Stimulated activated effector memory CD8-positive, alpha-beta T cell treated with anti-CD3 and anti-CD28 coated beads, Interleukin-12 subunit alpha, Interleukin-12 subunit beta, amount 100 ng/mL, for 72 hours (primary cell): Measurements from ENCODE around the gene CDK19.

ENCODE experiments used
- ATAC-seq: fragments of 150-1000 bp; cut with Tn5 transposase; 2 replicates; pipeline ENCODE4 v1.10.0; 2021
- DNase-seq, 2 donors: peaks; one replicate each; pipeline ENCODE4 v3.0.0; 2021 to 2022; ENCODE audit warnings: low spot score in 2 of 2
- H3K27ac Mint-ChIP-seq: one replicate; pipeline ENCODE4 v1.8.0; 2022; ENCODE audit warnings: mild to moderate bottlenecking, mixed read lengths
- H3K36me3 Mint-ChIP-seq: one replicate; pipeline ENCODE4 v1.8.0; 2022; ENCODE audit warnings: mild to moderate bottlenecking, mixed read lengths
- H3K4me1 Mint-ChIP-seq: one replicate; pipeline ENCODE4 v1.8.0; 2022; ENCODE audit warnings: mixed read lengths
- H3K4me3 Mint-ChIP-seq: one replicate; pipeline ENCODE4 v1.8.0; 2022; ENCODE audit warnings: mild to moderate bottlenecking, mixed read lengths
- H3K9me3 Mint-ChIP-seq: one replicate; pipeline ENCODE4 v1.8.0; 2022; ENCODE audit warnings: mixed read lengths

CDK19 gene

GRCh38 chr6:110652520-110652919 is 162.7 kb downstream of the CDK19 start:
- H3K4me3 Mint-ChIP-seq, result no peak overlapping the region
- H3K9me3 Mint-ChIP-seq, result no peaks in the 10 kb centered on the region
- no peak for DNase-seq
- ATAC-seq, result no peak
- H3K36me3 Mint-ChIP-seq, result no peaks in the 10 kb centered on the region
- H3K4me1 Mint-ChIP-seq, result peaks cover 11% of the 10 kb centered on the region
- H3K27ac Mint-ChIP-seq, result no peak overlapping the region

- H3K9me3 Mint-ChIP-seq, result no peaks in the 10 kb centered on the region
- H3K27ac Mint-ChIP-seq, result no peak overlapping the region
- H3K36me3 Mint-ChIP-seq, result peaks cover 11% of the 10 kb centered on the region
- DNase-seq (no peak), ATAC-seq (no peak)
- no peak overlapping the region for H3K4me3 Mint-ChIP-seq
- peaks cover 15% of the 10 kb centered on the region for H3K4me1 Mint-ChIP-seq
Observed at GRCh38 chr6:110650755-110651154, 164.5 kb downstream of the CDK19 start.

GRCh38 chr6:110649704-110650103 is 165.6 kb downstream of the CDK19 start:
- Mint-ChIP-seq H3K9me3 (peaks cover 3% of the 10 kb centered on the region), H3K4me1 (peaks cover 11% of the 10 kb centered on the region), H3K27ac (no peak overlapping the region), H3K4me3 (no peak overlapping the region), H3K36me3 (peaks cover 15% of the 10 kb centered on the region)
- ATAC-seq (no peak), DNase-seq (no peak)

- Mint-ChIP-seq H3K36me3 (peaks cover 15% of the 10 kb centered on the region), H3K27ac (peak overlapping the region; percentile 76), H3K9me3 (peaks cover 3% of the 10 kb centered on the region), H3K4me1 (peaks cover 6% of the 10 kb centered on the region), H3K4me3 (peak overlapping the region; percentile 34)
- DNase-seq (no peak), ATAC-seq (no peak)
Observed at GRCh38 chr6:110646951-110647910, 168.0 kb downstream of the CDK19 start.

DNA sequence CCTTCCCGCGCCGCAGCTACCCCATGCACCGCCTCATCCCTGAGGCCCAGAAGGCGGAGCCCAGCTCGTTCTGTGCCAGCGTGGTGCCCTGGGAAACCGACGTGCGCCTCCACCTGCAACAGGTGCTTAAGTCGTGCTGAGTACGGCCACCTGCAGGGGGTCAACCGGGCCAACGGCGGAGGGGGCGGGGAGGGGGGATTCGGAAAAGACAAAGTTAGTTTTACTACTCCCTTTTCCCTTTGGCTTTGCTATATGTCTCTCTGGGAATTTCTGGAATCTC is 168.9 kb downstream of the CDK19 start:
- Mint-ChIP-seq H3K9me3 (peaks cover 3% of the 10 kb centered on the region), H3K27ac (no peak overlapping the region), H3K4me3 (no peak overlapping the region), H3K36me3 (peaks cover 15% of the 10 kb centered on the region), H3K4me1 (peaks cover 6% of the 10 kb centered on the region)
- ATAC-seq (no peak), DNase-seq (no peak)

GRCh38 chr6:110645685-110646418 is 169.4 kb downstream of the CDK19 start:
- Mint-ChIP-seq H3K4me3 (no peak overlapping the region), H3K9me3 (peaks cover 3% of the 10 kb centered on the region), H3K27ac (no peak overlapping the region), H3K4me1 (peaks cover 6% of the 10 kb centered on the region), H3K36me3 (peaks cover 15% of the 10 kb centered on the region)
- ATAC-seq (no peak), DNase-seq (no peak)

DNA sequence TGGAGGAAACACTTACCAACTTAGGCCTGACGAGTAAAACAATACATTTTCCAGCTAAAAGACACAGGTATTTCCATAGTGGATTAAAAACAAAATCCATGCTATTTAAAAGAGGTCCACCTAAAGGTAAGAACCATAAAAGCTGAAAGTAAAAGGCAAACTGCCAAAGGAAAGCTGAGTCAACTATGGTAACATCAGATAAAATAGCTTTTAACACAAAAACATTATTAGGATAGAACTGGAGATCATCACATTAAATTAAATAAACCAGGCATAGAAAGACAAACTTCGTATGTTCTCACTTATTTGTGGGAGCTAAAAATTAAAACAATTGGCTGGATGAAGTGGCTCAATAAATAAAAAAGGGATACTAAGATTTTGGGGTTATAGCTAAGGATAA is 172.1 kb downstream of the CDK19 start:
- peaks cover 6% of the 10 kb centered on the region for H3K4me1 Mint-ChIP-seq
- no peak overlapping the region for H3K4me3 Mint-ChIP-seq
- no peak for ATAC-seq
- peaks cover 27% of the 10 kb centered on the region for H3K36me3 Mint-ChIP-seq
- DNase-seq, result no peak
- no peak overlapping the region for H3K27ac Mint-ChIP-seq
- H3K9me3 Mint-ChIP-seq, result peaks cover 3% of the 10 kb centered on the region

GRCh38 chr6:110642711-110643110 is 172.6 kb downstream of the CDK19 start:
- no peak overlapping the region for H3K27ac Mint-ChIP-seq
- H3K4me1 Mint-ChIP-seq, result peaks cover 6% of the 10 kb centered on the region
- no peak for DNase-seq
- peaks cover 3% of the 10 kb centered on the region for H3K9me3 Mint-ChIP-seq
- H3K36me3 Mint-ChIP-seq, result peaks cover 27% of the 10 kb centered on the region
- no peak for ATAC-seq
- no peak overlapping the region for H3K4me3 Mint-ChIP-seq

DNA sequence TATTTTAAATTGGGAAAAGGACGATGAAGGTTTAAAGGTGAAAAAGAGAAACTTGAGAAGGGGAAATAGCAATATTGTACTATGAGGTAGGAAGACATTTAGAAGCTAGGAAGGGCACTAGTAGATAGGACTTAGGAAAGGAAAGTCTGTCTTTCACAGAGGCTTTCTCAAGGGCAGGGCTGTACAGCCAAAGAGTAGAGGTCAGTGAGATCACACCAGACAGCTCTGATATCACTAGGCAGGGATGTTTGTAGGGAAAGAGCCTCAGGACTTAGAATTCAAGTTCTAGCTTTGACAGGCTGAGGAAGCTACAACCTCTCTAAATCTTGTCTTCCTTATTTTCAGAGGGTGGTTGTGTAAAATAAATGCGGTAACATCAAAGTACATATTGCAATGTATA is 178.5 kb downstream of the CDK19 start:
- Mint-ChIP-seq H3K4me1 (no peaks in the 10 kb centered on the region), H3K27ac (no peak overlapping the region), H3K4me3 (no peak overlapping the region), H3K36me3 (peaks cover 12% of the 10 kb centered on the region), H3K9me3 (no peaks in the 10 kb centered on the region)
- ATAC-seq (no peak), DNase-seq (no peak)

- DNase-seq (no peak), ATAC-seq (no peak)
- Mint-ChIP-seq H3K4me3 (no peak overlapping the region), H3K4me1 (no peaks in the 10 kb centered on the region), H3K27ac (no peak overlapping the region), H3K9me3 (no peaks in the 10 kb centered on the region), H3K36me3 (peaks cover 7% of the 10 kb centered on the region)
Observed at GRCh38 chr6:110635096-110635495, 180.2 kb downstream of the CDK19 start.

GRCh38 chr6:110633731-110634213 is 181.5 kb downstream of the CDK19 start:
- DNase-seq (no peak), ATAC-seq (no peak)
- H3K27ac Mint-ChIP-seq, result no peak overlapping the region
- no peaks in the 10 kb centered on the region for H3K4me1 Mint-ChIP-seq
- no peak overlapping the region for H3K4me3 Mint-ChIP-seq
- H3K36me3 Mint-ChIP-seq, result no peaks in the 10 kb centered on the region
- no peaks in the 10 kb centered on the region for H3K9me3 Mint-ChIP-seq

- ATAC-seq (no peak), DNase-seq (no peak)
- Mint-ChIP-seq H3K9me3 (no peaks in the 10 kb centered on the region), H3K4me1 (no peaks in the 10 kb centered on the region), H3K4me3 (no peak overlapping the region), H3K27ac (no peak overlapping the region), H3K36me3 (no peaks in the 10 kb centered on the region)
Observed at GRCh38 chr6:110629153-110629552, 186.1 kb downstream of the CDK19 start.

DNA sequence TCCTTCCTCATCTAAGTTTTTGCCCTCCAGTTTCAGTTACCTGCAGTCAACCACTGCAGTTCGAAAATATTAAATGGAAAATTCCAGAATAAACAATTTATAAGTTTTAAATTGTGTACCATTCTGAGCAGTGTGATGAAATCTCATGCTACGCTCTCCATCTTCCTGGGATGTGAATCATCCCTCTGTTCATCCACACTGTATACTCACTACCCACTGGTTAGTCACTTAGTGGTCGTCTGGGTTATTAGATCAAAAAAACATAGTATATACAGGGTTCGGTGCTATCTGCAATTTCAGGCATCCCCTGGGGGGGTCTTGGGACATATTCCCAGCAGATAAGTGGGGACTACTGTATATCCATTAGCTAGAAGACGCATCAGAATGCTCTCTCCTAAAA is 186.9 kb downstream of the CDK19 start:
- Mint-ChIP-seq H3K4me3 (no peak overlapping the region), H3K27ac (no peak overlapping the region), H3K9me3 (no peaks in the 10 kb centered on the region), H3K36me3 (no peaks in the 10 kb centered on the region), H3K4me1 (no peaks in the 10 kb centered on the region)
- DNase-seq, result no peak
- peak; percentile 43 for ATAC-seq

DNA sequence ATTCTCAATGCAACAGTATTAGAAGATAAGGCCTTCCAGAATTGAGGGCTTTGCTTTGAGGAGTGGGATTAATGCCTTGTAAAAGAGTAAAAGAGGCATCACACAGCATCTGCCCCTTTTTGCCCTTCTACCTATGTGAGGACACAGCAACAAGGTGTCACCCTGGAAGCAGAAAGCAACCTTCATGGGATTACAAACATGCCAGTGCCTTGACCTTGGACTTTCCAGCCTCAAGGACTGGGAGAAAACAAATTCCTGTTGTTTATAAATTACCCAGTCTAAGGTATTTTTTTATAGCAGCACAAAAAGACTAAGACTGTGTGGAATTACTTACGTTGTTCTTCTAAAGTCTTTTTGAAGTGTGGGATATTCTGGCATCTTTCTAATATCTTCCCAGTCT is 188.8 kb downstream of the CDK19 start:
- H3K27ac Mint-ChIP-seq, result no peak overlapping the region

GRCh38 chr6:110625883-110626282 is 189.4 kb downstream of the CDK19 start:
- Mint-ChIP-seq H3K9me3 (no peaks in the 10 kb centered on the region), H3K36me3 (peaks cover 22% of the 10 kb centered on the region), H3K4me1 (no peaks in the 10 kb centered on the region), H3K4me3 (no peak overlapping the region), H3K27ac (no peak overlapping the region)
- no peak for DNase-seq
- ATAC-seq, result no peak

More for the DNA sequence above, 188.8 kb downstream of the CDK19 start:
- DNase-seq (no peak), ATAC-seq (no peak)
- Mint-ChIP-seq H3K9me3 (no peaks in the 10 kb centered on the region), H3K4me1 (no peaks in the 10 kb centered on the region), H3K4me3 (no peak overlapping the region), H3K36me3 (peaks cover 18% of the 10 kb centered on the region)
